ENCODE results near the gene MVB12B.

GRCh38 chr9:126482361-126483044, 155.9 kb downstream of the MVB12B start:
- TF ChIP-seq POLR2A (IDR thresholded peaks at IDR 0.05): no peak
- TF ChIP-seq, protein P1, sequence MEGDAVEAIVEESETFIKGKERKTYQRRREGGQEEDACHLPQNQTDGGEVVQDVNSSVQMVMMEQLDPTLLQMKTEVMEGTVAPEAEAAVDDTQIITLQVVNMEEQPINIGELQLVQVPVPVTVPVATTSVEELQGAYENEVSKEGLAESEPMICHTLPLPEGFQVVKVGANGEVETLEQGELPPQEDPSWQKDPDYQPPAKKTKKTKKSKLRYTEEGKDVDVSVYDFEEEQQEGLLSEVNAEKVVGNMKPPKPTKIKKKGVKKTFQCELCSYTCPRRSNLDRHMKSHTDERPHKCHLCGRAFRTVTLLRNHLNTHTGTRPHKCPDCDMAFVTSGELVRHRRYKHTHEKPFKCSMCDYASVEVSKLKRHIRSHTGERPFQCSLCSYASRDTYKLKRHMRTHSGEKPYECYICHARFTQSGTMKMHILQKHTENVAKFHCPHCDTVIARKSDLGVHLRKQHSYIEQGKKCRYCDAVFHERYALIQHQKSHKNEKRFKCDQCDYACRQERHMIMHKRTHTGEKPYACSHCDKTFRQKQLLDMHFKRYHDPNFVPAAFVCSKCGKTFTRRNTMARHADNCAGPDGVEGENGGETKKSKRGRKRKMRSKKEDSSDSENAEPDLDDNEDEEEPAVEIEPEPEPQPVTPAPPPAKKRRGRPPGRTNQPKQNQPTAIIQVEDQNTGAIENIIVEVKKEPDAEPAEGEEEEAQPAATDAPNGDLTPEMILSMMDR (IDR thresholded peaks at IDR 0.05): no peak
